Measurements from ENCODE around the gene YIPF6. TPM values are rescaled to one million over a fixed set of nuclear protein-coding genes. Genes with fewer than 3 reads are reported as not detected.
"Not testable (repeated sequence)": the region's sequence is repeated elsewhere in the genome, so short reads cannot be mapped to it uniquely, and the experiment has no call there.

The YIPF6 gene
- polyA plus RNA-seq, 1 donor, result 29.2 TPM

GRCh38 chrX:68464796-68465195 lies 34.1 kb upstream of the YIPF6 start:
- no CpG with 5 or more reads among the region's 4 CpGs for WGBS (ENCODE audit: insufficient coverage, low lambda C conversion rate)
- H3K9me3 ChIP-seq (ENCODE audit: control insufficient read depth, low read depth, low read length), result no peaks in the 10 kb centered on the region
- no peak overlapping the region for H3K27ac ChIP-seq (ENCODE audit: low read length)
- H3K4me1 ChIP-seq (ENCODE audit: control insufficient read depth, insufficient read depth, low read length), result no peaks in the 10 kb centered on the region
- H3K36me3 ChIP-seq (ENCODE audit: control insufficient read depth, insufficient read depth, low read length), result no peaks in the 10 kb centered on the region
- no peak for DNase-seq
- H3K4me3 ChIP-seq (ENCODE audit: low read length), result no peak overlapping the region
- H3K27me3 ChIP-seq (ENCODE audit: control insufficient read depth, insufficient read depth, low read length), result no peaks in the 10 kb centered on the region

GRCh38 chrX:68480969-68481368 lies 17.9 kb upstream of the YIPF6 start:
- no peak for DNase-seq
- Histone ChIP-seq H3K27ac (ENCODE audit: low read length) (no peak overlapping the region), H3K4me1 (ENCODE audit: control insufficient read depth, insufficient read depth, low read length) (no peaks in the 10 kb centered on the region), H3K4me3 (ENCODE audit: low read length) (no peak overlapping the region), H3K36me3 (ENCODE audit: control insufficient read depth, insufficient read depth, low read length) (no peaks in the 10 kb centered on the region), H3K9me3 (ENCODE audit: control insufficient read depth, low read depth, low read length) (peaks cover 3% of the 10 kb centered on the region), H3K27me3 (ENCODE audit: control insufficient read depth, insufficient read depth, low read length) (no peaks in the 10 kb centered on the region)
- WGBS (ENCODE audit: insufficient coverage, low lambda C conversion rate), result no CpG with 5 or more reads among the region's 1 CpG

- no CpG with 5 or more reads among the region's 3 CpGs for WGBS (ENCODE audit: insufficient coverage, low lambda C conversion rate)
- not testable (repeated sequence) for H3K9me3 ChIP-seq (ENCODE audit: control insufficient read depth, low read depth, low read length); H3K27me3 ChIP-seq (ENCODE audit: control insufficient read depth, insufficient read depth, low read length); H3K27ac ChIP-seq (ENCODE audit: low read length); H3K4me3 ChIP-seq (ENCODE audit: low read length); H3K36me3 ChIP-seq (ENCODE audit: control insufficient read depth, insufficient read depth, low read length); DNase-seq
- peaks cover 10% of the 10 kb centered on the region for H3K4me1 ChIP-seq (ENCODE audit: control insufficient read depth, insufficient read depth, low read length)
These were observed 12.7 kb upstream of the YIPF6 start for GRCh38 chrX:68486198-68486597.

- H3K27ac ChIP-seq (ENCODE audit: low read length), result peak overlapping the region; percentile 80
- 73% methylated on average over 2 of the region's 4 CpGs for WGBS (ENCODE audit: insufficient coverage, low lambda C conversion rate)
- H3K4me3 ChIP-seq (ENCODE audit: low read length), result no peak overlapping the region
- no peaks in the 10 kb centered on the region for H3K27me3 ChIP-seq (ENCODE audit: control insufficient read depth, insufficient read depth, low read length)
- H3K9me3 ChIP-seq (ENCODE audit: control insufficient read depth, low read depth, low read length), result no peaks in the 10 kb centered on the region
- peaks cover 10% of the 10 kb centered on the region for H3K4me1 ChIP-seq (ENCODE audit: control insufficient read depth, insufficient read depth, low read length)
- DNase-seq, result no peak
- H3K36me3 ChIP-seq (ENCODE audit: control insufficient read depth, insufficient read depth, low read length), result no peaks in the 10 kb centered on the region
These were observed 11.6 kb upstream of the YIPF6 start for GRCh38 chrX:68487254-68487653.

- Histone ChIP-seq H3K36me3 (ENCODE audit: control insufficient read depth, insufficient read depth, low read length) (no peaks in the 10 kb centered on the region), H3K4me1 (ENCODE audit: control insufficient read depth, insufficient read depth, low read length) (peaks cover 10% of the 10 kb centered on the region), H3K9me3 (ENCODE audit: control insufficient read depth, low read depth, low read length) (no peaks in the 10 kb centered on the region), H3K27me3 (ENCODE audit: control insufficient read depth, insufficient read depth, low read length) (no peaks in the 10 kb centered on the region), H3K27ac (ENCODE audit: low read length) (peak overlapping the region; percentile 80), H3K4me3 (ENCODE audit: low read length) (no peak overlapping the region)
- WGBS (ENCODE audit: insufficient coverage, low lambda C conversion rate), result 100% methylated on average over 1 of the region's 1 CpG
- DNase-seq, result no peak
These were observed 10.9 kb upstream of the YIPF6 start for GRCh38 chrX:68487924-68488323.

- H3K36me3 ChIP-seq (ENCODE audit: control insufficient read depth, insufficient read depth, low read length), result no peaks in the 10 kb centered on the region
- H3K27me3 ChIP-seq (ENCODE audit: control insufficient read depth, insufficient read depth, low read length), result no peaks in the 10 kb centered on the region
- peak overlapping the region; percentile 80 for H3K27ac ChIP-seq (ENCODE audit: low read length)
- WGBS (ENCODE audit: insufficient coverage, low lambda C conversion rate), result no CpG with 5 or more reads among the region's 4 CpGs
- no peak overlapping the region for H3K4me3 ChIP-seq (ENCODE audit: low read length)
- DNase-seq, result peak; percentile 71 to 85
- H3K4me1 ChIP-seq (ENCODE audit: control insufficient read depth, insufficient read depth, low read length), result peaks cover 10% of the 10 kb centered on the region
- H3K9me3 ChIP-seq (ENCODE audit: control insufficient read depth, low read depth, low read length), result no peaks in the 10 kb centered on the region
These were observed 10.2 kb upstream of the YIPF6 start for GRCh38 chrX:68488657-68489056.

GRCh38 chrX:68490644-68491043 lies 8.2 kb upstream of the YIPF6 start:
- H3K4me3 ChIP-seq (ENCODE audit: low read length), result no peak overlapping the region
- DNase-seq, result peak in 1 of 2 donors; percentile 20
- H3K27me3 ChIP-seq (ENCODE audit: control insufficient read depth, insufficient read depth, low read length), result no peaks in the 10 kb centered on the region
- H3K27ac ChIP-seq (ENCODE audit: low read length), result no peak overlapping the region
- H3K4me1 ChIP-seq (ENCODE audit: control insufficient read depth, insufficient read depth, low read length), result peaks cover 10% of the 10 kb centered on the region
- H3K36me3 ChIP-seq (ENCODE audit: control insufficient read depth, insufficient read depth, low read length), result no peaks in the 10 kb centered on the region
- H3K9me3 ChIP-seq (ENCODE audit: control insufficient read depth, low read depth, low read length), result no peaks in the 10 kb centered on the region

GRCh38 chrX:68492583-68492982 lies 6.3 kb upstream of the YIPF6 start:
- Histone ChIP-seq H3K4me1 (ENCODE audit: control insufficient read depth, insufficient read depth, low read length) (peaks cover 10% of the 10 kb centered on the region), H3K9me3 (ENCODE audit: control insufficient read depth, low read depth, low read length) (no peaks in the 10 kb centered on the region), H3K4me3 (ENCODE audit: low read length) (no peak overlapping the region), H3K27ac (ENCODE audit: low read length) (no peak overlapping the region), H3K27me3 (ENCODE audit: control insufficient read depth, insufficient read depth, low read length) (no peaks in the 10 kb centered on the region), H3K36me3 (ENCODE audit: control insufficient read depth, insufficient read depth, low read length) (no peaks in the 10 kb centered on the region)
- no peak for DNase-seq
- no CpG with 5 or more reads among the region's 2 CpGs for WGBS (ENCODE audit: insufficient coverage, low lambda C conversion rate)

GRCh38 chrX:68493776-68494175 lies 5.1 kb upstream of the YIPF6 start:
- no CpG with 5 or more reads among the region's 2 CpGs for WGBS (ENCODE audit: insufficient coverage, low lambda C conversion rate)
- H3K36me3 ChIP-seq (ENCODE audit: control insufficient read depth, insufficient read depth, low read length); H3K27ac ChIP-seq (ENCODE audit: low read length); H3K4me1 ChIP-seq (ENCODE audit: control insufficient read depth, insufficient read depth, low read length); DNase-seq; H3K27me3 ChIP-seq (ENCODE audit: control insufficient read depth, insufficient read depth, low read length); H3K4me3 ChIP-seq (ENCODE audit: low read length); H3K9me3 ChIP-seq (ENCODE audit: control insufficient read depth, low read depth, low read length): not testable (repeated sequence)

GRCh38 chrX:68498044-68498507 lies 775 bp upstream of the YIPF6 start:
- WGBS (ENCODE audit: insufficient coverage, low lambda C conversion rate), result no CpG with 5 or more reads among the region's 4 CpGs
- Histone ChIP-seq H3K4me3 (ENCODE audit: low read length) (peak overlapping the region; percentile 94), H3K27ac (ENCODE audit: low read length) (peak overlapping the region; percentile 96), H3K4me1 (ENCODE audit: control insufficient read depth, insufficient read depth, low read length) (no peaks in the 10 kb centered on the region), H3K27me3 (ENCODE audit: control insufficient read depth, insufficient read depth, low read length) (no peaks in the 10 kb centered on the region), H3K9me3 (ENCODE audit: control insufficient read depth, low read depth, low read length) (no peaks in the 10 kb centered on the region), H3K36me3 (ENCODE audit: control insufficient read depth, insufficient read depth, low read length) (peaks cover 2% of the 10 kb centered on the region)
- DNase-seq, result no peak

- H3K27ac ChIP-seq (ENCODE audit: low read length), result no peak overlapping the region
- no peak for DNase-seq
- WGBS (ENCODE audit: insufficient coverage, low lambda C conversion rate), result no CpG with 5 or more reads among the region's 17 CpGs
These were observed 973 bp downstream of the YIPF6 start for GRCh38 chrX:68499543-68500504.

More at GRCh38 chrX:68499543-68500504, 973 bp downstream of the YIPF6 start:
- Histone ChIP-seq H3K36me3 (ENCODE audit: control insufficient read depth, insufficient read depth, low read length) (peaks cover 4% of the 10 kb centered on the region), H3K9me3 (ENCODE audit: control insufficient read depth, low read depth, low read length) (no peaks in the 10 kb centered on the region), H3K4me1 (ENCODE audit: control insufficient read depth, insufficient read depth, low read length) (no peaks in the 10 kb centered on the region), H3K27me3 (ENCODE audit: control insufficient read depth, insufficient read depth, low read length) (no peaks in the 10 kb centered on the region), H3K4me3 (ENCODE audit: low read length) (peak overlapping the region; percentile 94)

Measured in large intestine (tissue), 3 donors.